Astrocyte (in vitro differentiated cells and primary cell): ENCODE measurements around the gene OR9G1. TPM values are rescaled to one million over a fixed set of nuclear protein-coding genes. Genes with fewer than 3 reads are reported as not detected.

Experiments
- DNase-seq: peaks from one replicate; pipeline ENCODE4 v3.0.0-alpha.2; 2010; ENCODE audit warnings: low read depth
- FAIRE-seq: peaks from 2 replicates; lab custom pipeline; 2011; peaks lifted over from hg19 to GRCh38; lab: Jason Lieb, UNC
- H2AFZ ChIP-seq: 2 replicates; pipeline ENCODE4 v1.6.0; 2012; ENCODE audit warnings: low read depth, low read length, inconsistent platforms
- H3K27ac ChIP-seq: 2 replicates; pipeline ENCODE4 v1.5.1; 2011; ENCODE audit warnings: low read depth, low read length, inconsistent platforms
- H3K27me3 ChIP-seq: 2 replicates; pipeline ENCODE4 v1.6.0; 2011; ENCODE audit warnings: low read length, inconsistent platforms; ENCODE audit not compliant: insufficient read depth
- H3K36me3 ChIP-seq: 2 replicates; pipeline ENCODE4 v1.5.1; 2011; ENCODE audit warnings: low read length, inconsistent platforms; ENCODE audit not compliant: insufficient read depth
- H3K4me1 ChIP-seq: 2 replicates; pipeline ENCODE4 v1.5.1; 2011; ENCODE audit warnings: low read length, inconsistent platforms; ENCODE audit not compliant: insufficient read depth
- H3K4me2 ChIP-seq: 2 replicates; pipeline ENCODE4 v1.6.0; 2012; ENCODE audit warnings: low read length, inconsistent platforms
- H3K4me3 ChIP-seq: 2 replicates; pipeline ENCODE4 v1.5.1; 2011; ENCODE audit warnings: low read depth, mild to moderate bottlenecking, low read length, inconsistent platforms; ENCODE audit not compliant: insufficient read depth
- H3K79me2 ChIP-seq: 2 replicates; pipeline ENCODE4 v1.6.0; 2012; ENCODE audit warnings: mild to moderate bottlenecking, low read length, inconsistent platforms; ENCODE audit not compliant: insufficient read depth
- H3K9ac ChIP-seq: 2 replicates; pipeline ENCODE4 v1.6.0; 2012; ENCODE audit warnings: mild to moderate bottlenecking, low read length, inconsistent platforms
- H3K9me3 ChIP-seq: 2 replicates; pipeline ENCODE4 v1.5.1; 2012; ENCODE audit warnings: low read depth, mild to moderate bottlenecking, low read length, inconsistent platforms; ENCODE audit not compliant: insufficient read depth
- H4K20me1 ChIP-seq: 2 replicates; pipeline ENCODE4 v1.6.0; 2012; ENCODE audit warnings: low read length, inconsistent platforms; ENCODE audit not compliant: insufficient read depth
- H3K27ac Mint-ChIP-seq: one replicate; pipeline ENCODE4 v1.8.0; 2021; ENCODE audit warnings: mild to moderate bottlenecking, mixed read lengths; ENCODE audit not compliant: unreplicated experiment
- H3K27me3 Mint-ChIP-seq: one replicate; pipeline ENCODE4 v1.8.0; 2021; ENCODE audit warnings: low read depth, mixed read lengths; ENCODE audit not compliant: unreplicated experiment
- H3K36me3 Mint-ChIP-seq: one replicate; pipeline ENCODE4 v1.8.0; 2021; ENCODE audit warnings: low read depth, mixed read lengths; ENCODE audit not compliant: unreplicated experiment
- H3K4me1 Mint-ChIP-seq: one replicate; pipeline ENCODE4 v1.8.0; 2021; ENCODE audit warnings: low read depth, mixed read lengths; ENCODE audit not compliant: unreplicated experiment
- H3K4me3 Mint-ChIP-seq: one replicate; pipeline ENCODE4 v1.8.0; 2021; ENCODE audit warnings: mild to moderate bottlenecking, moderate library complexity, mixed read lengths; ENCODE audit not compliant: unreplicated experiment
- H3K9me3 Mint-ChIP-seq: one replicate; pipeline ENCODE4 v1.8.0; 2021; ENCODE audit warnings: mild to moderate bottlenecking, mixed read lengths; ENCODE audit not compliant: unreplicated experiment
- CTCF ChIP-seq: IDR thresholded peaks from 2 replicates; pipeline ENCODE4 v1.5.1; 2011; ENCODE audit warnings: low read depth, mild to moderate bottlenecking, inconsistent platforms, low read length, moderate library complexity; ENCODE audit not compliant: insufficient read depth
- EZH2 ChIP-seq: IDR thresholded peaks from 2 replicates; pipeline ENCODE4 v1.6.1; 2012; ENCODE audit warnings: mild to moderate bottlenecking, low read length, inconsistent platforms; ENCODE audit not compliant: insufficient read depth
- total RNA-seq: library from RNA; stranded (reverse); gene quantifications from 2 replicates; pipeline ENCODE4 v1.2.1, GENCODE V29; 2021

The OR9G1 gene
- total RNA-seq, 1 donor from 2014 or later = not detected

DNA sequence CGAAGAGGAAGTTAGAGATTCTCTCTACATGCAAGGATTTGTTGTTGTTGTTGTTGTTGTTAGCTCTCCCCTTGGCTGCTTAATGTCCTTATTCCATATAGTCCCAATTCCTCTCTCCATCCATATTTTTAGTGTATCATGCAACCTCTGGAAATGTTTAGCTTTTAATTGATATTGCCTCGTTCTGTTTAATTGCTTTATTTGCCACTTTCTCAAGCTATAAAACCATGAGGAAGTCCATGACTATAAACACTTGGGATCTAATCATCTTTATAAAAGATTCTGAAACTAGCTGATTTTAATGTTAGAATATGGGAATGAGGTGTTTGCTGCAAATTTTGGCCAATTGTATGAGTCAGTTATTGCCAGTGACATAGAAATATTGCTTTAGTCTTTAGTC, 5.5 kb upstream of the OR9G1 start:
- H3K4me3 Mint-ChIP-seq = no peak overlapping the region
- Histone ChIP-seq H3K9me3 (peaks cover 2% of the 10 kb centered on the region), H3K4me1 (no peaks in the 10 kb centered on the region), H4K20me1 (no peaks in the 10 kb centered on the region), H3K4me3 (no peak overlapping the region), H3K27ac (no peak overlapping the region), H3K9ac (no peak overlapping the region), H2AFZ (no peak overlapping the region), H3K27me3 (no peaks in the 10 kb centered on the region), H3K4me2 (no peak overlapping the region), H3K79me2 (no peaks in the 10 kb centered on the region), H3K36me3 (no peaks in the 10 kb centered on the region)
- H3K36me3 Mint-ChIP-seq = no peaks in the 10 kb centered on the region
- DNase-seq = no peak
- H3K9me3 Mint-ChIP-seq = no peaks in the 10 kb centered on the region
- H3K27ac Mint-ChIP-seq = no peak overlapping the region
- TF ChIP-seq CTCF = no peak
- H3K27me3 Mint-ChIP-seq = no peaks in the 10 kb centered on the region
- no peak for FAIRE-seq
- peaks cover 4% of the 10 kb centered on the region for H3K4me1 Mint-ChIP-seq

DNA sequence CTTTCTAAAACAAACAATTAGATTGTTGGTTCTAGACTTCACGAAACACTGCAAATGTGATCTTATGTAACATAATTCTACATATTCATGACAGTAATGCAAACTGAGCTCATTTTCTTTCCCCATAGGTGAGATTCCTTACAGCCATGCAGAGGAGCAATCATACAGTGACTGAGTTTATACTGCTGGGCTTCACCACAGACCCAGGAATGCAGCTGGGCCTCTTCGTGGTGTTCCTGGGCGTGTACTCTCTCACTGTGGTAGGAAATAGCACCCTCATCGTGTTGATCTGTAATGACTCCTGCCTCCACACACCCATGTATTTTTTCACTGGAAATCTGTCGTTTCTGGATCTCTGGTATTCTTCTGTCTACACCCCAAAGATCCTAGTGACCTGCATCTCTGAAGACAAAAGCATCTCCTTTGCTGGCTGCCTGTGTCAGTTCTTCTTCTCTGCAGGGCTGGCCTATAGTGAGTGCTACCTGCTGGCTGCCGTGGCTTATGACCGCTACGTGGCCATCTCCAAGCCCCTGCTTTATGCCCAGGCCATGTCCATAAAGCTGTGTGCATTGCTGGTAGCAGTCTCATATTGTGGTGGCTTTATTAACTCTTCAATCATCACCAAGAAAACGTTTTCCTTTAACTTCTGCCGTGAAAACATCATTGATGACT, 1.5 kb downstream of the OR9G1 start:
- Histone ChIP-seq H3K27ac (no peak overlapping the region), H3K4me3 (no peak overlapping the region), H3K9ac (no peak overlapping the region), H3K9me3 (peaks cover 14% of the 10 kb centered on the region), H3K4me1 (no peaks in the 10 kb centered on the region), H3K36me3 (no peaks in the 10 kb centered on the region), H3K27me3 (no peaks in the 10 kb centered on the region), H2AFZ (no peak overlapping the region), H4K20me1 (no peaks in the 10 kb centered on the region), H3K4me2 (no peak overlapping the region), H3K79me2 (no peaks in the 10 kb centered on the region)
- H3K4me3 Mint-ChIP-seq = no peak overlapping the region
- no peak for TF ChIP-seq CTCF
- no peak for TF ChIP-seq EZH2
- peaks cover 17% of the 10 kb centered on the region for H3K4me1 Mint-ChIP-seq
- peak overlapping the region; percentile 22 for H3K27ac Mint-ChIP-seq
- no peaks in the 10 kb centered on the region for H3K9me3 Mint-ChIP-seq
- no peak for DNase-seq
- no peaks in the 10 kb centered on the region for H3K27me3 Mint-ChIP-seq
- peak; percentile 62 for FAIRE-seq
- H3K36me3 Mint-ChIP-seq = no peaks in the 10 kb centered on the region

DNA sequence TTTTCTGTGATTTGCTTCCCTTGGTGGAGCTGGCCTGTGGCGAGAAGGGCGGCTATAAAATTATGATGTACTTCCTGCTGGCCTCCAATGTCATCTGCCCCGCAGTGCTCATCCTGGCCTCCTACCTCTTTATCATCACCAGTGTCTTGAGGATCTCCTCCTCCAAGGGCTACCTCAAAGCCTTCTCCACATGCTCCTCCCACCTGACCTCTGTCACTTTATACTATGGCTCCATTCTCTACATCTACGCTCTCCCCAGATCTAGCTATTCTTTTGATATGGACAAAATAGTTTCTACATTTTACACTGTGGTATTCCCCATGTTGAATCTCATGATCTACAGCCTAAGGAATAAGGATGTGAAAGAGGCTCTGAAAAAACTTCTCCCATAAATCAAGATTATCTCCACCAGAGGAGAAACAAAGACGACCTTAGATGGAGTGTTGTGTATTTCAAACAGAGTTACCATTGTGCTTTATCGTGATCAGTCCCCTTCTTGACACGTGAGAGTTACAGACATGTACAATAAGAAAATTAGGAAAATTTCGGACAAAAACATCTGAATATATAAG, 2.1 kb downstream of the OR9G1 start:
- TF ChIP-seq CTCF = no peak
- no peak for TF ChIP-seq EZH2
- H3K27me3 ChIP-seq = no peaks in the 10 kb centered on the region
- no peak overlapping the region for H3K4me3 ChIP-seq
- H3K4me1 ChIP-seq = no peaks in the 10 kb centered on the region
- H2AFZ ChIP-seq = no peak overlapping the region
- Mint-ChIP-seq H3K4me1 (peaks cover 13% of the 10 kb centered on the region), H3K27ac (peak overlapping the region; percentile 22), H3K36me3 (no peaks in the 10 kb centered on the region), H3K9me3 (no peaks in the 10 kb centered on the region), H3K4me3 (no peak overlapping the region), H3K27me3 (no peaks in the 10 kb centered on the region)
- H3K9me3 ChIP-seq = peaks cover 19% of the 10 kb centered on the region
- no peak overlapping the region for H3K9ac ChIP-seq
- no peaks in the 10 kb centered on the region for H3K36me3 ChIP-seq
- no peak overlapping the region for H3K27ac ChIP-seq
- H3K79me2 ChIP-seq = no peaks in the 10 kb centered on the region
- no peak for FAIRE-seq
- H4K20me1 ChIP-seq = no peaks in the 10 kb centered on the region
- no peak overlapping the region for H3K4me2 ChIP-seq
- DNase-seq = no peak
